HG03442 (cell line): Measurements from ENCODE around the gene ZNF224.
"Not testable (repeated sequence)": the region's sequence is repeated elsewhere in the genome, so short reads cannot be mapped to it uniquely, and the experiment has no call there.

Experiments
- ATAC-seq: cut with Tn5 transposase; IDR thresholded peaks from one replicate; pipeline ENCODE4 v1.9.1; 2021; ENCODE audit warnings: mild to moderate bottlenecking, moderate library complexity; ENCODE audit not compliant: unreplicated experiment

The ZNF224 gene

DNA sequence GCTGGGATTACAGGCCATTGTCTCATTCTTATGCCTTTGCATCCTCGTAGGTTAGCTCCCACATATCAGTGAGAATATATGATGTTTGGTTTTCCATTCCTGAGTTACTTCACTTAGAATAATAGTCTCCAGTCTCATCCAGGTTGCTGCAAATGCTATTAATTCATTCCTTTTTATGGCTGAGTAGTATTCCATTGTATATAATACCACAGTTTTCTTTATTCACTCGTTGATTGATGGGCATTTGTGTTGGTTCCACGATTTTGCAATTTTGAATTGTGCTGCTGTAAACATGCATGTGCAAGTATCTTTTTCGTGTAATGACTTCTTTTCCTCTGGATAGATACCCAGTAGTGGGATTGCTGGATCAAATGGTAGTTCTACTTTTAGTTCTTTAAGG is 27.0 kb downstream of the ZNF224 start:
- ATAC-seq, result not testable (repeated sequence)

DNA sequence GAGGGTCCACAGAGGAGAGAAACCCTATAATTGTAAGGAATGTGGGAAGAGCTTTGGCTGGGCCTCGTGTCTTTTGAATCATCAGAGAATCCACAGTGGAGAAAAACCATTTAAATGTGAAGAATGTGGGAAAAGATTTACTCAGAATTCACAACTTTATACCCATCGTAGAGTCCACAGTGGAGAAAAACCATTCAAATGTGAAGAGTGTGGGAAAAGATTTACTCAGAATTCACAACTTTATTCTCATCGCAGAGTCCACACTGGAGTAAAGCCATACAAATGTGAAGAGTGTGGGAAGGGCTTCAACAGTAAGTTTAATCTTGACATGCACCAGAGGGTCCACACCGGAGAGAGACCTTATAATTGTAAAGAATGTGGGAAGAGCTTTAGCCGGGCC is 37.8 kb downstream of the ZNF224 start:
- no peak for ATAC-seq

DNA sequence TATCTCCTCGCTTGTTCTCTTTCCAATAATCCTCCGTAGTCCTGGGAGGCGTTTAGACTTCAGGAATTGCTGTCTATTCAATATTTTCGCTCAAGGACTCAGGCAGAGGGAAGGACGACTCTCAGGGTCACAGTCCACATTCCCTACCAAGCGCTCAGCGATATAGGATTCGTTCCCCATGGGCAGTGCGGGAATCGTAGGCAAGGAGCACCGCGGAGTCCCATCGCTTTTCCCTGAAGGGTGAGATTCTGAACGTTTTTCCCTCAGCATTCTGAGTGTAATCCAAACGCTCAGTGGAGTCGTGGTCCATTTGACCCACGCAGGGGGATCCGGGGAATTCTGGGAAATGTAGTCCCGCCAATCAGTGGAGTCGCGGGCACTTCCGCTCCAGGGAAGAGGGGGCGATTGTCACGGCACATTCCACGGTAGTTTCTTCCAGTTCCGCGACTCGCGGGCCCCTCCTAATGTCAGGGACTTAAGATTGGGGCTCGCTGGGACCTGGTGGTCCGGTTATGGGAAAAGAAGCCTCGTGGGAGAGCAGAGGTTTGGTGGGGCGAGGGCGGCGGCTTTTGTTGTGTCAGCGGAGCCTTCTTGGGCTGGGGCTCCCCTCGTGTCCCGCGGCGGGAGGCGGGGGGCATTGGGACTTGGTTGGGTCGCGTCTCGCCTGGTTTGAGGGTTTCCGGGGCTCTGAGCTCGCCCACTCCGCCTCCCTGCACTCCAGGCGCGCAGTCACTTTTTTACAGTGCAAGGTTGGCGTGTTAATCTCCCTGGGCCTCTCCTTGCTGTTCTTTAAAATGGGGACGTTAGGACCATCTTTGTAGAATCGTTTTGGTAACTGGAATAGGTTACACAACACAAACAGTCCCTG is 47.3 kb downstream of the ZNF224 start, which contains the start of gene ZNF234:
Gene ZNF234 (plus strand): TSS at position 364 of the 868 bp plus-strand sequence. CDS start 3,079 bp downstream, outside the sequence.
- no peak for ATAC-seq

DNA sequence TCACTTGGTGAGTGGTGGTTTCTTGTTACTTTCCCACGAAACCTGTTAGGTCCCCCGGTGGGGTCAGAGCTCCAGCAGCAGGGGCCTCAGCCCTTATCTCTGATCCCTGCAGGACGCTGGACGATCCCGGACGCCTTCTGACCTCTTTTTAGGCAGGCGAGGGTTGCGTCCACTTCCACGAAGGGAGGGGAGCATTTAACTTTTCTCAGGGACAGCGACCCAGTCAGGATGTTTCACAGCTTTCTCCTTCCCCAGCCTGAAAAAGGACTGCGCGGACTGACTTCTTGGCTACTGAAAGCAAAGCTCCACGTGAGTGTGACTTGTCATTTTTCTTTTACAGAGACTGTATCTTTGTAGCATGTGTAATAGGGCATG is 47.9 kb downstream of the ZNF224 start:
- no peak for ATAC-seq

DNA sequence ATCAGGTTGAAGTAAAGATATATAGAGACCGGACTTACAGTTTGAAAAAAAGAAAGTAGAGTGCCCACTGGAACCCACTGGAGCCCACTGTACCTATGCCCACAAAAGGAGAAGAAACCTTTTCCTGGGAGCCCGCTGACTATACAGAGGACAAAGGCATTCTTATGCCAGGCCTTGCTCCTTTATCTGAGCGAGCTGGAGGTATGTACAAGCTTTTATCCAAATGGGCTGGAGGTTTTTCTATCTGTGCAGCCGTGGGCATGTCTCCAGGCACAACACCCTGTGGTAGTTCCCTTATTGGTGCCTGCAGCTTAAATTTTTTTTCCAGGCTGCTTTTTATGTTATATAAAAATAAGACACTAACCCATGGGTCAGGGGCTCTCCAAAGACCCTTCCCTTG is 55.6 kb downstream of the ZNF224 start:
- ATAC-seq, result no peak

DNA sequence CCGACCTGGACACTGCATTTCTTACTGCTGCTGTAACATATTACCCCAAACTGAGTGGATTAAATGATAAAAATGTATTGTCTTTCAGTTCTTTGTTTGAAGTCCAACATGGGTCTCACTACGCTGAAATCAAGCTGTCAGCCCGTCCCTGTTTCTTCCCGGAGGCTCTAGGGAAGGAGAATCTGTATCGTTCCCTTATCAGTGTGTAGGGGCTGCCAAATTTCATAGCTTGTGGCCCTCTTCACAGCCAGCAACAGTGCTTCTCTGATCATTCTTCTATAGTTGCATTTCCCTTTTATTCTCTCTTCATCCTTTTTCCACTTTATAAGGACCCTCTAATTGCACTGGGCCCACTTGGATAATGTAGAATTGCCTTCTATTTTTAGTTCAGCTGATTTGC is 57.3 kb downstream of the ZNF224 start:
- no peak for ATAC-seq

DNA sequence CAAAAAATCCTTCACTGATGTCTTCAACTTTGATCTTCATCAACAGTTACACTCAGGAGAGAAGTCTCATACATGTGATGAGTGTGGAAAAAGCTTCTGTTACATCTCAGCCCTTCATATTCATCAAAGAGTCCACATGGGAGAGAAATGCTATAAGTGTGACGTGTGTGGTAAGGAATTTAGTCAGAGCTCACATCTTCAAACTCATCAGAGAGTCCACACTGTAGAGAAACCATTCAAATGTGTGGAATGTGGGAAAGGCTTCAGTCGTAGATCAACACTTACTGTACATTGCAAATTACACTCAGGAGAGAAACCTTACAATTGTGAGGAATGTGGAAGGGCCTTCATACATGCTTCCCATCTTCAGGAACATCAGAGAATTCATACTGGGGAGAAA is 62.3 kb downstream of the ZNF224 start:
- no peak for ATAC-seq
